Activated effector memory CD4-positive, alpha-beta T cell treated with Interleukin-2 at 50 U/mL for 16 hours (primary cell): ENCODE measurements around the gene FRMD4A.

ENCODE experiments used
- DNase-seq: peaks from one replicate; pipeline ENCODE4 v3.0.0-alpha.2; 2020

The FRMD4A gene

GRCh38 chr10:13709931-13710650, 620.6 kb downstream of the FRMD4A start:
- DNase-seq = no peak

GRCh38 chr10:13708256-13708990, 622.3 kb downstream of the FRMD4A start:
- DNase-seq = no peak

GRCh38 chr10:13707156-13707881, 623.4 kb downstream of the FRMD4A start:
- DNase-seq = no peak

GRCh38 chr10:13706604-13707003, 624.1 kb downstream of the FRMD4A start:
- DNase-seq = no peak

- DNase-seq = no peak
Measured at GRCh38 chr10:13706175-13706574, 624.5 kb downstream of the FRMD4A start.

- no peak for DNase-seq
Measured at GRCh38 chr10:13705526-13706174, 625.1 kb downstream of the FRMD4A start.

GRCh38 chr10:13704964-13705363, 625.8 kb downstream of the FRMD4A start:
- no peak for DNase-seq

- no peak for DNase-seq
Measured at GRCh38 chr10:13703997-13704536, 626.7 kb downstream of the FRMD4A start.

- DNase-seq = no peak
Measured at GRCh38 chr10:13703101-13703818, 627.5 kb downstream of the FRMD4A start.

- DNase-seq = no peak
Measured at GRCh38 chr10:13701157-13701919, 629.4 kb downstream of the FRMD4A start.

- no peak for DNase-seq
Measured at GRCh38 chr10:13700473-13701144, 630.1 kb downstream of the FRMD4A start.

GRCh38 chr10:13699216-13699615, 631.5 kb downstream of the FRMD4A start:
- no peak for DNase-seq

- no peak for DNase-seq
Measured at GRCh38 chr10:13698217-13698616, 632.5 kb downstream of the FRMD4A start.

GRCh38 chr10:13696071-13696470, 634.7 kb downstream of the FRMD4A start:
- DNase-seq = no peak

GRCh38 chr10:13695588-13695987, 635.1 kb downstream of the FRMD4A start:
- DNase-seq = no peak

- no peak for DNase-seq
Measured at GRCh38 chr10:13693783-13694700, 636.7 kb downstream of the FRMD4A start.

GRCh38 chr10:13690281-13690825, 640.4 kb downstream of the FRMD4A start:
- DNase-seq = no peak

- no peak for DNase-seq
Measured at GRCh38 chr10:13686331-13686752, 644.4 kb downstream of the FRMD4A start.

- DNase-seq = no peak
Measured at GRCh38 chr10:13685885-13686284, 644.8 kb downstream of the FRMD4A start.
